GM21576 (cell line): ENCODE data around the gene LCN12.

ENCODE experiments used
- ATAC-seq: cut with Tn5 transposase; IDR thresholded peaks from one replicate; pipeline ENCODE4 v1.9.1; 2021; ENCODE audit warnings: mild to moderate bottlenecking, moderate library complexity; ENCODE audit not compliant: unreplicated experiment

Gene LCN12

GRCh38 chr9:136957461-136957860, 5.4 kb downstream of the LCN12 start:
- no peak for ATAC-seq

- no peak for ATAC-seq
These were observed 5.8 kb downstream of the LCN12 start for GRCh38 chr9:136957901-136958300.

GRCh38 chr9:136958473-136958872, 6.4 kb downstream of the LCN12 start:
- no peak for ATAC-seq

GRCh38 chr9:136958898-136959850, 7.1 kb downstream of the LCN12 start:
- no peak for ATAC-seq

GRCh38 chr9:136960212-136960937, 8.3 kb downstream of the LCN12 start:
- no peak for ATAC-seq

- no peak for ATAC-seq
These were observed 8.8 kb downstream of the LCN12 start for GRCh38 chr9:136960938-136961275.

GRCh38 chr9:136961279-136962065, 9.4 kb downstream of the LCN12 start:
- no peak for ATAC-seq

GRCh38 chr9:136962163-136962562, 10.1 kb downstream of the LCN12 start:
- ATAC-seq, result no peak

GRCh38 chr9:136962701-136963248, 10.7 kb downstream of the LCN12 start:
- ATAC-seq, result no peak

GRCh38 chr9:136963341-136963740, 11.3 kb downstream of the LCN12 start:
- ATAC-seq, result no peak

- ATAC-seq, result no peak
These were observed 11.7 kb downstream of the LCN12 start for GRCh38 chr9:136963751-136964150.

GRCh38 chr9:136964171-136964689, 12.2 kb downstream of the LCN12 start:
- no peak for ATAC-seq

GRCh38 chr9:136964833-136965422, 12.9 kb downstream of the LCN12 start:
- ATAC-seq, result no peak

GRCh38 chr9:136965771-136966484, 13.9 kb downstream of the LCN12 start:
- no peak for ATAC-seq

GRCh38 chr9:136968333-136969127, 16.5 kb downstream of the LCN12 start:
- no peak for ATAC-seq

- no peak for ATAC-seq
These were observed 17.1 kb downstream of the LCN12 start for GRCh38 chr9:136969150-136969549.

- ATAC-seq, result no peak
These were observed 17.7 kb downstream of the LCN12 start for GRCh38 chr9:136969774-136970173.

- ATAC-seq, result no peak
These were observed 18.3 kb downstream of the LCN12 start for GRCh38 chr9:136970361-136970760.

GRCh38 chr9:136971746-136972145, 19.7 kb downstream of the LCN12 start:
- no peak for ATAC-seq
